A673 (cell line): ENCODE data around the gene ANKLE2.
"Not testable (repeated sequence)": the region's sequence is repeated elsewhere in the genome, so short reads cannot be mapped to it uniquely, and the experiment has no call there.

Experiments
- EZH2 ChIP-seq: fragments of 200-600 bp; sonication (generic); IDR thresholded peaks from 2 replicates; pipeline ENCODE4 v1.6.1; 2017; ENCODE audit warnings: borderline replicate concordance, low read depth, mild to moderate bottlenecking, mixed read lengths, antibody characterized with exemption, low read length; ENCODE audit not compliant: poor library complexity, severe bottlenecking
- TF ChIP-seq, protein P1 (sequence below): fragments of 300-800, 200-600 bp; sonication (generic); conservative IDR thresholded peaks from 2 replicates; pipeline ENCODE4 v1.5.1; 2017; ENCODE audit warnings: low read depth, mild to moderate bottlenecking, antibody characterized with exemption, low read length, moderate library complexity, mixed read lengths

DNA sequence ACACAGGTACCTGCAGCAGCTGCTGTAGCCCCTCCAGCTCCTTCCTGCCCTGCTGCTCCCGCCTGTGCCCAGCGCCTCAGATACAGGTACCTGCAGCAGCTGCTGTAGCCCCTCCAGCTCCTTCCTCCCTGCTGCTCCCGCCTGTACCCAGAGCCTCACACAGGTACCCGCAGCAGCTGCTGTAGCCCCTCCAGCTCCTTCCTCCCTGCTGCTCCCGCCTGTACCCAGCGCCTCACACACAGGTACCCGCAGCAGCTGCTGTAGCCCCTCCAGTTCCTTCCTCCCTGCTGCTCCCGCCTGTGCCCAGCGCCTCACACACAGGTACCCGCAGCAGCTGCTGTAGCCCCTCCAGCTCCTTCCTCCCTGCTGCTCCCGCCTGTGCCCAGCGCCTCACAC is 14.6 kb upstream of the ANKLE2 start:
- TF ChIP-seq, protein P1, sequence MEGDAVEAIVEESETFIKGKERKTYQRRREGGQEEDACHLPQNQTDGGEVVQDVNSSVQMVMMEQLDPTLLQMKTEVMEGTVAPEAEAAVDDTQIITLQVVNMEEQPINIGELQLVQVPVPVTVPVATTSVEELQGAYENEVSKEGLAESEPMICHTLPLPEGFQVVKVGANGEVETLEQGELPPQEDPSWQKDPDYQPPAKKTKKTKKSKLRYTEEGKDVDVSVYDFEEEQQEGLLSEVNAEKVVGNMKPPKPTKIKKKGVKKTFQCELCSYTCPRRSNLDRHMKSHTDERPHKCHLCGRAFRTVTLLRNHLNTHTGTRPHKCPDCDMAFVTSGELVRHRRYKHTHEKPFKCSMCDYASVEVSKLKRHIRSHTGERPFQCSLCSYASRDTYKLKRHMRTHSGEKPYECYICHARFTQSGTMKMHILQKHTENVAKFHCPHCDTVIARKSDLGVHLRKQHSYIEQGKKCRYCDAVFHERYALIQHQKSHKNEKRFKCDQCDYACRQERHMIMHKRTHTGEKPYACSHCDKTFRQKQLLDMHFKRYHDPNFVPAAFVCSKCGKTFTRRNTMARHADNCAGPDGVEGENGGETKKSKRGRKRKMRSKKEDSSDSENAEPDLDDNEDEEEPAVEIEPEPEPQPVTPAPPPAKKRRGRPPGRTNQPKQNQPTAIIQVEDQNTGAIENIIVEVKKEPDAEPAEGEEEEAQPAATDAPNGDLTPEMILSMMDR: not testable (repeated sequence)
- TF ChIP-seq EZH2: not testable (repeated sequence)
